Metanephros (tissue), 2 donors: ENCODE measurements around the gene FAM83D. TPM values are rescaled to one million over a fixed set of nuclear protein-coding genes. Genes with fewer than 3 reads are reported as not detected.

Experiments
- small RNA-seq: library from RNA; depleted of rRNA; stranded (forward); fragments of <200 nt; gene quantifications from one replicate; pipeline ENCODE3, GENCODE V24; 2014; ENCODE audit warnings: low replicate concordance
- total RNA-seq: library from RNA; depleted of rRNA; stranded (reverse); fragments of >200 nt; gene quantifications from one replicate; pipeline ENCODE4 v1.2.3, GENCODE V29; 2014

The FAM83D gene
- 14.1 TPM for total RNA-seq

GRCh38 chr20:38926142-38926933 is at the start of gene FAM83D:
Gene FAM83D, plus strand, starts transcription at chr20:38926417. Its CDS starts 26 bp downstream, at chr20:38926443.

GRCh38 chr20:38962044-38962927 is 36.1 kb downstream of the FAM83D start, which contains the start of gene DHX35:
Gene DHX35, plus strand, starts transcription at chr20:38962344. Its CDS starts 24 bp downstream, at chr20:38962368.

Small RNA genes within 50 kb of the gene (small RNA-seq; reads per million reads assigned to genes)
- gene AL023803.1 = not detected

Other genes starting within 250 kb of the FAM83D start
- gene SLC32A1, start 201.9 kb upstream of the FAM83D start, total RNA-seq = 1.3 TPM
- 10.5 TPM for gene ACTR5, start 178.0 kb upstream of the FAM83D start, total RNA-seq
- 7.1 TPM for gene PPP1R16B, start 120.7 kb upstream of the FAM83D start, total RNA-seq
- gene DHX35, start 35.9 kb downstream of the FAM83D start, total RNA-seq = 20.3 TPM